HepG2 (cell line): Measurements from ENCODE around the gene KTI12. TPM values are rescaled to one million over a fixed set of nuclear protein-coding genes. Genes with fewer than 3 reads are reported as not detected.

Source experiments
- CENPBD1 ChIP-seq: sonication (generic); formaldehyde crosslinking; IDR thresholded peaks from 2 replicates; pipeline ENCODE4 v1.8.0; 2022; ENCODE audit warnings: missing genetic modification reagents, low read depth, mild to moderate bottlenecking, borderline replicate concordance
- NR1H2 ChIP-seq: sonication (generic); formaldehyde crosslinking; IDR thresholded peaks from 2 replicates; pipeline ENCODE4 v1.8.1; 2022; ENCODE audit warnings: low read depth, missing genetic modification reagents, borderline replicate concordance
- NR3C1 ChIP-seq: sonication (generic); formaldehyde crosslinking; IDR thresholded peaks from 2 replicates; pipeline ENCODE4 v1.4.0; 2020; ENCODE audit warnings: missing genetic modification reagents
- ONECUT2 ChIP-seq: sonication (generic); formaldehyde crosslinking; IDR thresholded peaks from 2 replicates; pipeline ENCODE4 v1.4.0; 2020; ENCODE audit warnings: missing genetic modification reagents
- SP5 ChIP-seq: IDR thresholded peaks from 2 replicates; pipeline ENCODE4 v1.6.1; 2016; ENCODE audit warnings: low read depth, borderline replicate concordance
- ZNF138 ChIP-seq: sonication (generic); formaldehyde crosslinking; IDR thresholded peaks from 2 replicates; pipeline ENCODE4 v1.5.0; 2020; ENCODE audit warnings: mild to moderate bottlenecking, low read depth, missing genetic modification reagents
- ZNF18 ChIP-seq: sonication (generic); formaldehyde crosslinking; IDR thresholded peaks from 2 replicates; pipeline ENCODE4 v1.8.0; 2022; ENCODE audit warnings: mild to moderate bottlenecking, missing genetic modification reagents; ENCODE audit not compliant: insufficient replicate concordance
- ZNF383 ChIP-seq: sonication (generic); formaldehyde crosslinking; IDR thresholded peaks from 2 replicates; pipeline ENCODE4 v1.4.0; 2020; ENCODE audit warnings: missing genetic modification reagents, mild to moderate bottlenecking, borderline replicate concordance
- ZNF576 ChIP-seq: sonication (generic); formaldehyde crosslinking; IDR thresholded peaks from 2 replicates; pipeline ENCODE4 v1.4.0; 2020; ENCODE audit warnings: mild to moderate bottlenecking, missing genetic modification reagents
- ZNF790 ChIP-seq: sonication (generic); formaldehyde crosslinking; IDR thresholded peaks from 2 replicates; pipeline ENCODE4 v1.8.0; 2022; ENCODE audit warnings: missing genetic modification reagents, mild to moderate bottlenecking, borderline replicate concordance
- ZSCAN25 ChIP-seq: sonication (generic); formaldehyde crosslinking; IDR thresholded peaks from 2 replicates; pipeline ENCODE4 v1.8.0; 2022; ENCODE audit warnings: mild to moderate bottlenecking, missing genetic modification reagents
- polyA plus RNA-seq, 8 experiments: library from polyadenylated mRNA; depleted of rRNA in 3 of 8; stranded (reverse) in 7 of 8; unstranded in 1 of 8; fragments of >200 nt; fragmentation: Illumina TruSeq in 4 of 8; extraction: Trizol in 4 of 8; gene quantifications; 2 replicates each; pipeline versions ENCODE4 v1.2.1 to v1.2.3, GENCODE V29; 2011 to 2016; ENCODE audit warnings: low read depth in 4 of 8, missing spikeins in 1 of 8, mixed read lengths in 1 of 8; ENCODE audit not compliant: insufficient read depth in 1 of 8
- total RNA-seq, 5 experiments: library from RNA; depleted of rRNA; stranded (reverse); fragments of >200 nt; fragmentation: Illumina TruSeq; extraction: Trizol; gene quantifications; 2 replicates each; pipeline ENCODE4 v1.2.3, GENCODE V29; 2016; ENCODE audit warnings: low read depth in 1 of 5
- TF ChIP-seq, protein P1 (sequence below): sonication (generic); formaldehyde crosslinking; IDR thresholded peaks from 2 replicates; pipeline ENCODE4 v1.8.0; 2022; ENCODE audit warnings: mild to moderate bottlenecking, missing genetic modification reagents, borderline replicate concordance
- TF ChIP-seq, protein P2 (sequence below): sonication (generic); formaldehyde crosslinking; IDR thresholded peaks from 2 replicates; pipeline ENCODE4 v1.4.0; 2020; ENCODE audit warnings: missing genetic modification reagents, borderline replicate concordance
- TF ChIP-seq, protein P3 (sequence below): sonication (generic); formaldehyde crosslinking; conservative IDR thresholded peaks from 2 replicates; pipeline ENCODE4 v1.4.0; 2020; ENCODE audit warnings: mild to moderate bottlenecking, missing genetic modification reagents, moderate library complexity

The KTI12 gene
- total and polyA plus RNA-seq, 2 of the 13 experiments (the other 11 are each of a cell fraction or from before 2014, with no cell fraction given): 7.4 to 10.2 TPM

GRCh38 chr1:52033190-52034049 is at the start of gene KTI12 (continued):
- TF ChIP-seq, protein P1, sequence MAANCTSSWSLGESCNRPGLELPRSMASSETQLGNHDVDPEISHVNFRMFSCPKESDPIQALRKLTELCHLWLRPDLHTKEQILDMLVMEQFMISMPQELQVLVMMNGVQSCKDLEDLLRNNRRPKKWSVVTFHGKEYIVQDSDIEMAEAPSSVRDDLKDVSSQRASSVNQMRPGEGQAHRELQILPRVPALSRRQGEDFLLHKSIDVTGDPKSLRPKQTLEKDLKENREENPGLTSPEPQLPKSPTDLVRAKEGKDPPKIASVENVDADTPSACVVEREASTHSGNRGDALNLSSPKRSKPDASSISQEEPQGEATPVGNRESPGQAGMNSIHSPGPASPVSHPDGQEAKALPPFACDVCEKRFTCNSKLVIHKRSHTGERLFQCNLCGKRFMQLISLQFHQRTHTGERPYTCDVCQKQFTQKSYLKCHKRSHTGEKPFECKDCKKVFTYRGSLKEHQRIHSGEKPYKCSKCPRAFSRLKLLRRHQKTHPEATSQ (CRISPR knock-in tag): peak; percentile 54
- TF ChIP-seq ONECUT2 (no peak), ZNF383 (CRISPR knock-in tag) (no peak), ZNF138 (CRISPR knock-in tag) (0 out of 2 replicates have a peak, but pooled peaks have one; percentile 30), ZNF576 (CRISPR knock-in tag) (no peak), ZNF790 (CRISPR knock-in tag) (no peak), ZSCAN25 (CRISPR knock-in tag) (no peak), CENPBD1 (CRISPR knock-in tag) (no peak), SP5 (CRISPR knock-in tag) (no peak), NR3C1 (CRISPR knock-in tag) (no peak), ZNF18 (CRISPR knock-in tag) (peak; percentile 52), NR1H2 (no peak)
- TF ChIP-seq, protein P2, sequence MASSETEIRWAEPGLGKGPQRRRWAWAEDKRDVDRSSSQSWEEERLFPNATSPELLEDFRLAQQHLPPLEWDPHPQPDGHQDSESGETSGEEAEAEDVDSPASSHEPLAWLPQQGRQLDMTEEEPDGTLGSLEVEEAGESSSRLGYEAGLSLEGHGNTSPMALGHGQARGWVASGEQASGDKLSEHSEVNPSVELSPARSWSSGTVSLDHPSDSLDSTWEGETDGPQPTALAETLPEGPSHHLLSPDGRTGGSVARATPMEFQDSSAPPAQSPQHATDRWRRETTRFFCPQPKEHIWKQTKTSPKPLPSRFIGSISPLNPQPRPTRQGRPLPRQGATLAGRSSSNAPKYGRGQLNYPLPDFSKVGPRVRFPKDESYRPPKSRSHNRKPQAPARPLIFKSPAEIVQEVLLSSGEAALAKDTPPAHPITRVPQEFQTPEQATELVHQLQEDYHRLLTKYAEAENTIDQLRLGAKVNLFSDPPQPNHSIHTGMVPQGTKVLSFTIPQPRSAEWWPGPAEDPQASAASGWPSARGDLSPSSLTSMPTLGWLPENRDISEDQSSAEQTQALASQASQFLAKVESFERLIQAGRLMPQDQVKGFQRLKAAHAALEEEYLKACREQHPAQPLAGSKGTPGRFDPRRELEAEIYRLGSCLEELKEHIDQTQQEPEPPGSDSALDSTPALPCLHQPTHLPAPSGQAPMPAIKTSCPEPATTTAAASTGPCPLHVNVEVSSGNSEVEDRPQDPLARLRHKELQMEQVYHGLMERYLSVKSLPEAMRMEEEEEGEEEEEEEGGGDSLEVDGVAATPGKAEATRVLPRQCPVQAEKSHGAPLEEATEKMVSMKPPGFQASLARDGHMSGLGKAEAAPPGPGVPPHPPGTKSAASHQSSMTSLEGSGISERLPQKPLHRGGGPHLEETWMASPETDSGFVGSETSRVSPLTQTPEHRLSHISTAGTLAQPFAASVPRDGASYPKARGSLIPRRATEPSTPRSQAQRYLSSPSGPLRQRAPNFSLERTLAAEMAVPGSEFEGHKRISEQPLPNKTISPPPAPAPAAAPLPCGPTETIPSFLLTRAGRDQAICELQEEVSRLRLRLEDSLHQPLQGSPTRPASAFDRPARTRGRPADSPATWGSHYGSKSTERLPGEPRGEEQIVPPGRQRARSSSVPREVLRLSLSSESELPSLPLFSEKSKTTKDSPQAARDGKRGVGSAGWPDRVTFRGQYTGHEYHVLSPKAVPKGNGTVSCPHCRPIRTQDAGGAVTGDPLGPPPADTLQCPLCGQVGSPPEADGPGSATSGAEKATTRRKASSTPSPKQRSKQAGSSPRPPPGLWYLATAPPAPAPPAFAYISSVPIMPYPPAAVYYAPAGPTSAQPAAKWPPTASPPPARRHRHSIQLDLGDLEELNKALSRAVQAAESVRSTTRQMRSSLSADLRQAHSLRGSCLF (CRISPR knock-in tag): 0 out of 2 replicates have a peak, but pooled peaks have one; percentile 77
- TF ChIP-seq, protein P3, sequence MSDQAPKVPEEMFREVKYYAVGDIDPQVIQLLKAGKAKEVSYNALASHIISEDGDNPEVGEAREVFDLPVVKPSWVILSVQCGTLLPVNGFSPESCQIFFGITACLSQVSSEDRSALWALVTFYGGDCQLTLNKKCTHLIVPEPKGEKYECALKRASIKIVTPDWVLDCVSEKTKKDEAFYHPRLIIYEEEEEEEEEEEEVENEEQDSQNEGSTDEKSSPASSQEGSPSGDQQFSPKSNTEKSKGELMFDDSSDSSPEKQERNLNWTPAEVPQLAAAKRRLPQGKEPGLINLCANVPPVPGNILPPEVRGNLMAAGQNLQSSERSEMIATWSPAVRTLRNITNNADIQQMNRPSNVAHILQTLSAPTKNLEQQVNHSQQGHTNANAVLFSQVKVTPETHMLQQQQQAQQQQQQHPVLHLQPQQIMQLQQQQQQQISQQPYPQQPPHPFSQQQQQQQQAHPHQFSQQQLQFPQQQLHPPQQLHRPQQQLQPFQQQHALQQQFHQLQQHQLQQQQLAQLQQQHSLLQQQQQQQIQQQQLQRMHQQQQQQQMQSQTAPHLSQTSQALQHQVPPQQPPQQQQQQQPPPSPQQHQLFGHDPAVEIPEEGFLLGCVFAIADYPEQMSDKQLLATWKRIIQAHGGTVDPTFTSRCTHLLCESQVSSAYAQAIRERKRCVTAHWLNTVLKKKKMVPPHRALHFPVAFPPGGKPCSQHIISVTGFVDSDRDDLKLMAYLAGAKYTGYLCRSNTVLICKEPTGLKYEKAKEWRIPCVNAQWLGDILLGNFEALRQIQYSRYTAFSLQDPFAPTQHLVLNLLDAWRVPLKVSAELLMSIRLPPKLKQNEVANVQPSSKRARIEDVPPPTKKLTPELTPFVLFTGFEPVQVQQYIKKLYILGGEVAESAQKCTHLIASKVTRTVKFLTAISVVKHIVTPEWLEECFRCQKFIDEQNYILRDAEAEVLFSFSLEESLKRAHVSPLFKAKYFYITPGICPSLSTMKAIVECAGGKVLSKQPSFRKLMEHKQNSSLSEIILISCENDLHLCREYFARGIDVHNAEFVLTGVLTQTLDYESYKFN: peak; percentile 27; the same call in 1 of the 2 replicates
